Umbilical cord (tissue), 2 donors: Measurements from ENCODE around the gene GPLD1. TPM values are rescaled to one million over a fixed set of nuclear protein-coding genes. Genes with fewer than 3 reads are reported as not detected.
"Not testable (repeated sequence)": the region's sequence is repeated elsewhere in the genome, so short reads cannot be mapped to it uniquely, and the experiment has no call there.

Experiments
- DNase-seq: peaks from one replicate; pipeline ENCODE4 v3.0.0-alpha.2; 2015; ENCODE audit warnings: low spot score
- total RNA-seq: library from RNA; depleted of rRNA; stranded (reverse); fragments of >200 nt; gene quantifications from one replicate; pipeline ENCODE4 v1.2.3, GENCODE V29; 2014; ENCODE audit warnings: low replicate concordance; ENCODE audit not compliant: insufficient read depth

GPLD1 gene
- total RNA-seq, 1 donor from 2014 or later: not detected

DNA sequence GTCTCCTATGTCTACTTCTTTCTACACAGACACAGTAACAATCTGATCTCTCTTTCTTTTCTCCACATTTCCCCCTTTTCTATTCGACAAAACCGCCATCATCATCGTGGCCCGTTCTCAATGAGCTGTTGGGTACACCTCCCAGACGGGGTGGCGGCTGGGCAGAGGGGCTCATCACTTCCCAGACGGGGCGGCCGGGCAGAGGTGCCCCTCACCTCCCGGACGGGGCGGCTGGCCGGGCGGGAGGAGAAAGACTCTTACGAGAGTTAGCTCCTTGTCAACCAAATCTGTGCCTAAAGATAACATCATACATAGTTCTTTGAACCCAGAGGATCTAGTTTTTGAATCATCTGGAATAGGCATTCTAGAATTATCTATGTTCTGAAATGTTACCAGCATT, 74.8 kb downstream of the GPLD1 start:
- DNase-seq: not testable (repeated sequence)

GRCh38 chr6:24412294-24412693, 77.1 kb downstream of the GPLD1 start:
- no peak for DNase-seq

GRCh38 chr6:24410622-24411021, 78.8 kb downstream of the GPLD1 start:
- no peak for DNase-seq

- DNase-seq: no peak
Measured at GRCh38 chr6:24408719-24409410, 80.5 kb downstream of the GPLD1 start.

DNA sequence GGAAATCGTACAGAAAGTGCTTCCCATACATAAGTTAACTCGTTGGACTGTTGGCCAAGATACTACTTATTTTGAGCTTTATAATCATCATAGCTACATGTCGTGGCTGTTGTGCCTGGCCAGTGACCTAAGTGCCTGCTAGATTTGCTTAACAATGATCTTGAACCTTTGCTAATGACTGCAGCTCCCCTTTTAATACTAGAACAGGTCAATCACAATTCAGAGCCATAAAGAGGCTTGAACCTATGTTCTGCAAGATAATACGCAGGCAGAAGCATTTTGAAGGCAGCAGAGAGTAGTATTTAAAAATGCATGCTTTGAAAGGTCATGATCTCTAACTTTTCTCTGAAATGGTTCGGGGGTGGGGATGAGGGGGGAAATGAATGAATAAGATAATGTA, 84.1 kb downstream of the GPLD1 start:
- no peak for DNase-seq

DNA sequence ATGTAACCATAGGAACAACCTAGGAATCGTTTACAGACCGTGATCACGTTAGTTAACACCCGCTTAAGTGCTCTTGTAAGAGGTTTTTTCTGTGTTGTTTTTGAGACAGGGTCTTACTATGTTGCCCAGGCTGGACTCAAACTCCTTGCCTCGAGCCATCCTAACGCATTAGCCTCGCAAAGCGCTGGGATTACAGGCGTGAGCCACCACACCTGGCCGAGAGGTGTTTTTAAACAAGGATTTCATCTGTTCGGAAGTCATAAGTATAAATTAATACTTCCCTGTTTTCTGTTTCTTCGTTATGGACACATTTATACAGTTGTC, 85.9 kb downstream of the GPLD1 start:
- DNase-seq: no peak

DNA sequence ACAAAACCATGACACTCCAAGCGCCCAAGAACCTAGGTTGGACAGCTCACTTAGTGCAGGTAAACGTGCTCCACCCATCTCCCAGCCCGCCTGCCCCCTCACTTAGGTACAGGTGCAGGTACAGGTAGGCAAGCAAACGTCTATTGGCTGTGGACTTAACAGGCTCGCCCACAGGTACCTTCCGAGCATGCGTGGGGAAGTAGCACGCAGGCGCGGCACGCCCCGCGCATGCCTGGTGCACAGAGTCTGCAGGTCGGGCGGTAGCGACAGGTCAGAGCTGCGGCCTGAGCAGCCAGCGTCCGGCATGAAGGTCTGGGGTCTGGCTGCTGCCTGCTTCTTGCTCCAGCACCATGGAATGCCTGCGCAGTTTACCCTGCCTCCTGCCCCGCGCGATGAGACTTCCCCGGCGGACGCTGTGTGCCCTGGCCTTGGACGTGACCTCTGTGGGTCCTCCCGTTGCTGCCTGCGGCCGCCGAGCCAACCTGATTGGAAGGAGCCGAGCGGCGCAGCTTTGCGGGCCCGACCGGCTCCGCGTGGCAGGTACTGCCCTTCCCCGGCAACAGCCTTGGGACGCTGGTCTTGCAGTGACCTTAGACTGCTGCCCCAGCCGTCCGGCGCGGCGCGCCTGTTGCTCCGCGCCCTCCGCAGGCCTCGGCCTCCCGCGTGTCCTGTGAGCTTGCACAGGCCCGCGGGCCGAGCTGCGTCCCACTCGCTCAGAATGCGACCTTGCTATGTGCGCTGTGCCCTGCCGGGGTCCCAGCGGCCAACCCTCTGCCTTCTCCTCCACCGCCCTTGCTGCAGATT, 86.5 kb downstream of the GPLD1 start, which contains the start of gene MRS2:
TSS of gene MRS2 (plus strand) at position 240 of the 804 bp plus-strand sequence. CDS start at position 351, 111 bp downstream.
- DNase-seq: peak; percentile 92

GRCh38 chr6:24401458-24401857, 87.9 kb downstream of the GPLD1 start:
- no peak for DNase-seq

DNA sequence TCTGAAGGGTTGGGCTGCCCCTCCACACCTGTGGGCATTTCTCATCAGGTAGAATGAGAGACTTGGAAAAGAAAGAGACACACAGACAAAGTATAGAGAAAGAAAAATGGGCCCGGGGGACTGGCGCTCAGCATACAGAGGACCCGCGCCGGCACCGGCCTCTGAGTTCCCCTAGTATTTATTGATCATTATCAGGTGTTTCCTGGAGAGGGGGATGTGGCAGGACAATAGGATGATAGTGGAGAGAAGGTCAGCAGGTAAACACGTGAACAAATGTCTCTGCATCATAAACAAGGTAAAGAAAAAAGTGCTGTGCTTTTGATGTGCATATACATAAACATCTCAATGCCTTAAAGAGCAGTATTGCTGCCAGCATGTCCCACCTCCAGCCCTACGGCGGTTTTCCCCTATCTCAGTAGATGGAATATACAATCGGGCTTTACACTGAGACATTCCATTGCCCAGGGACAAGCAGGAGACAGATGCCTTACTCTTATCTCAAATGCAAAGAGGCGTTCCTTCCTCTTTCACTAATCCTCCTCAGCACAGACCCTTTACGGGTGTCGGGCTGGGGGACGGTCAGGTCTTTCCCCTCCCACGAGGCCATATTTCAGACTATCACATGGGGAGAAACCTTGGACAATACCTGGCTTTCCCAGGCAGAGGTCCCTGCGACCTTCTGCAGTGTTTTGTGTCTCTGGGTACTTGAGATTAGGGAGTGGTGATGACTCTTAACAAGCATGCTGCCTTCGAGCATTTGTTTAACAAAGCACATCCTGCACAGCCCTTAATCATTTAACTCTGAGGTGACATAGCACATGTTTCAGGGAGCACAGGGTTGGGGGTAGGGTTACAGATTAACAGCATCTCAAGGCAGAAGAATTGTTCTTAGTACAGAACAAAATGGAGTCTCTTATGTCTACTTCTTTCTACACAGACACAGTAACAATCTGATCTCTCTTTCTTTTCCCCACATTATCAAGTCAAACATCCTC, 89.0 kb downstream of the GPLD1 start:
- not testable (repeated sequence) for DNase-seq

DNA sequence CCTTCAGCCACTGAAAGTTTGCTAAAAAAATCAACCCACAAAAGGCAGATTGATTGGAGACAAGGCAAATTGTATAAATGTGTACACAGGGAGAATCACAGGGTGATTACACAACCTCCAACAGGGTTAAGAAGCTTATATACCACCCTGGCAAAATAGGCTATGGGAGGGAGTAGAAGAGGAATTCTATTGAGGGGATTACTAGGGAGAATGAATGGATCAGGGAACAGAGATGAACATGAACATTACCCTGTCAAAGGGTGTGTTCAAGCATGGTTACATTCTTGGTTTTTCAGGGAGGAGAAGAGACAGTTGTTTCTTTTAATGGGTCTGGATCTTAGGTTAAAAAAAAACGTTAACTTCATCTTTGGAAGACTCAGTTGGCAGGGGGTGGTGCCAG, 91.7 kb downstream of the GPLD1 start:
- no peak for DNase-seq

DNA sequence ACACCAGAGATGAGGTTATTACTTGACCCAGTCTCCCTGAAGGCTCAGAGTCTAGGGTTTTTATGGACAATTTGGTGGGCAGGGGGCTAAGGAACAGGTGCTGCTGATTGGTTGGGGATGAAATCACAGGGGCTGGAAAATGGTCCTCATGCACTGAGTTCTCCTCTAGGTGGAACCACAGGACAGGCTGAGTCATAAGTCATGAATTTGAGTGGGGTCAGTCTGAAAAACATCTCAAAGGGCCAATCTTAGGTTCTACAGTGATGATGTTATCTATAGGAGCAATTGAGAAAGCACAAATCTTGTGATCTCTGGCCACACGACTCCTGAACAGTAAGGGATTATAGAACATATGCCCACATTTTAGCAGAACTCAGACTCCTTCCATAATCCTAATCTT, 92.6 kb downstream of the GPLD1 start:
- DNase-seq: no peak

DNA sequence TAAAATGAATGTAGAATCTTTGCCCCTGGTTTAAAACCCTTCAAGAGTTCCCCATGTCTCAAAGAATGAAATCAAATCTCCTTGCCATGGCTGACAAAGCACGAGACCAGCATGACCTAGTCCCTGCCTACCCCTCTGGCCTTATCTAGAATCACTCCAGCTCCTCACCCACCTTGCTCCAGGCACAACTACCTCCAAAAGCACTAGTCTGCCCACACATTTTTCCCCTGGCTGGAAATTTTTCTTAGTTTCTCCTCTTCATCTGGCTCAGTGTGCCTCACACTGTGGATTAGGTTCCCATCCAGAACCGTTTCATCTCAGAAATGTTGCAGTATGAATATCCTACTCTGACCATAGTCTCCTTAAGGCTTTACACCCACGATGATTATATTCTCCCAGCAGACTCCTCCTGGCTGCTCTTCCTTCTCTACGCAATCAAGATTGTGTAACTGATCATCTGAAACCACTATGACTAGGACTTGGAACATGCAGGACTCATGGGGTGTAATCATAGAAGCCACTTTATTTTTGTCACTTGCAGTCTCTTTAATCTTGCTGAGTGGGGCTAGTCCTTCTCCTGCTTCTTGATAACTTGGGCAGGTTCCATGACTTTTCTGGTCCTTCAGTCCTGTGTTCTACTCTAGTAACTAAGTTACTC, 94.5 kb downstream of the GPLD1 start:
- DNase-seq: no peak

GRCh38 chr6:24394061-24394779, 95.2 kb downstream of the GPLD1 start:
- no peak for DNase-seq

DNA sequence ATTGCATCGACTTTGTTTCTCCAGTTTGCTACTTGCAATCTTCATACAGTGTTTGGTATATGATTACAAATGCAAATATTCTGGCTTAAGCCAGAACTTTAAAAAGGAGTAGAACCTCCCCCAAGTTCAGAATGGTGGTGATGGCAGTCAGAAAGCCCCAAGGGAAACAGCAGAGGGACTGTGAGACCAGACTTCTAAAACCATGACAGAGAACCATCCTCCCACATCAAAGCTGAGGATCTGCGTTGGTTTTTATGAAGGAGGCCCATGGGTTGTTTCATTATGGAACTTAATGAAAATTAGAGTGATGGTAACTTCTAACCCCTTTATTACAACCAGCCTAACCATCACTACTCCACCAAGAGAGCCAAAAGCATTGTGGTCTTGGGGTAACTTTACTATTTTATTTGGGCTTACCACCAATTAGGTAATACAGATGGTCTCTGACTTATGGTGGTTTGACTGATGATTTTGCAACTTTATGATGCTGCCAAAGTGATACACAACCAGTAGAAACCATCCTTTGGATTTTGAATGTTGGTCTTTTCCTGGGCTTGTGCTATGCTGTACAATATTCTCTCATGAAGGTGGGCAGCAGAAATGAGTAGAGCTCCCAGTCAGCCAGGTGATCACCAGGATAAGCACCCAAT, 97.5 kb downstream of the GPLD1 start:
- no peak for DNase-seq

DNA sequence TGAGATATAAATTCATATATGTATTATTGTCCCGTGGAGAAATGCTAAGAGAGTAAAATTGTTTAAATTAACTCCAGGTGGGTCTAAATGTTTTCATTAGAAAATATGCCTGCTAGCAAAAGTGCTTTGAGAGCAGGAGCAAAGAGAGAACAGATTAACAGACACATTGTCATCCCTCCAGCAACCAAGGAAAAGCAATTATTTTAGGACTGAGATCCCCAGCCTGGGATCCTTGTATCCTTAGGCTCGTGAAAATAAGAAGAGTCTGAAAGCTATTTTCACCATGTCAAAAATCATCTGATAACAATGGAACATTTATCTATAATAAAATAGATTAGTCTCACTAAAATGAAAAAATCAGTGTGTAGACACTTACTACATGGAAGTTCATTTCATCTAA, 98.2 kb downstream of the GPLD1 start:
- no peak for DNase-seq

DNA sequence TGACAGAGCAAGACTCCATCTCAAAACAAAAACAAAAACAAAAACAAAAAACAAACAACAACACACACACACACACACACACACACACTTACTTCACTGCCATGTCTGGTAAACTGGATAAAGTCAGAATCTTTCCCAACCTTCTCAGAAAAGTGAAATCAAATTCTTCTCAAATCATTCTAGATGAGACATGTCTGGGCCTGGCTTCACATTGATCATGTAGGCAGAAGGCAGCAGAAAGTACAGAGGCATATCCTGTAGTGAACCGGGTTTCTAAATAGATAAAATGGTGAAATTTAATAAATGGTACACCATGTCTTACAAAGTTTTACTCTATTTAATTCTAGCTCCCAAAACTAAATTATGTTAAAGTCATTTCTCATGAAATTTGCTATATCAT, 101.6 kb downstream of the GPLD1 start:
- peak; percentile 14 for DNase-seq

- DNase-seq: no peak
Measured at GRCh38 chr6:24385536-24386269, 103.7 kb downstream of the GPLD1 start.

DNA sequence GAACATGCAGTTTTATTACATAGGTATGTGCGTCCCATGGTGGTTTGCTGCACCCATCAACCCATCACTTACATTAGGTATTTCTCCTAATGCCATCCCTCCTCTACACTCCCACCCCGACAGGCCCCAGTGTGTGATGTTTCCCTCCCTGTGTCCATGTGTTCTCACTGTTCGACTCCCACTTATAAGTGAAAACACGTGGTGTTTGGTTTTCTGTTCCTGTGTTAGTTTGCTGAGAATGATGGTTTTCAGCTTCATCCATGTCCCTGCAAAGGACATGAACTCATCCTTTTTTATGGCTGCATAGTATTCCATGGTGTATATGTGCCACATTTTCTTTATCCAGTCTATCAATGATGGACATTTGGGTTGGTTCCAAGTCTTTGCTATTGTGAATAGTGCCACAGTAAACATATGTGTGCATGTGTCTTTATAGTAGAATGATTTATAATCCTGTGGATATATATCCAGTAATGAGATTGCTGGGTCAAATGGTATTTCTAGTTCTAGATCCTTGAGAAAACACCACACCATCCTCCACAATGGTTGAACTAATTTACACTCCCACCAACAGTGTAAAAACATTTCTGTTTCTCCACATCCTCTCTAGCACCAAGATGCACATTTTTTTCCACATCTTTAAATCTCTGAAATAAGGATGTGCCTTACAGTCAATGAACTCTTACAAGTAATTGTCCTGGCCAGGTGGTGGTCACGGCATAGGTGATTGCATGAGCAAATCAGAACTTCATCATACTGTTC, 104.8 kb downstream of the GPLD1 start:
- not testable (repeated sequence) for DNase-seq
